GM04504 (cell line): ENCODE measurements around the gene RPUSD4.

ENCODE experiments used
- DNase-seq: peaks from one replicate; pipeline ENCODE4 v3.0.0-alpha.2; 2012; ENCODE audit warnings: low read depth

The RPUSD4 gene

GRCh38 chr11:126212089-126212660 is 725 bp upstream of the RPUSD4 start:
- DNase-seq, result no peak

- DNase-seq, result no peak
These were observed 597 bp downstream of the RPUSD4 start for GRCh38 chr11:126210871-126211235.

GRCh38 chr11:126207896-126208295 is 3.6 kb downstream of the RPUSD4 start:
- no peak for DNase-seq

GRCh38 chr11:126205359-126205758 is 6.1 kb downstream of the RPUSD4 start:
- no peak for DNase-seq

GRCh38 chr11:126202646-126203359 is 8.6 kb downstream of the RPUSD4 start:
- no peak for DNase-seq

- no peak for DNase-seq
These were observed 12.8 kb downstream of the RPUSD4 start for GRCh38 chr11:126198648-126199047.

- no peak for DNase-seq
These were observed 14.0 kb downstream of the RPUSD4 start for GRCh38 chr11:126197277-126197939.

- DNase-seq, result no peak
These were observed 16.3 kb downstream of the RPUSD4 start for GRCh38 chr11:126195119-126195518.

- DNase-seq, result no peak
These were observed 17.3 kb downstream of the RPUSD4 start for GRCh38 chr11:126194121-126194543.

- DNase-seq, result no peak
These were observed 18.4 kb downstream of the RPUSD4 start for GRCh38 chr11:126193038-126193478.

GRCh38 chr11:126192361-126192760 is 19.1 kb downstream of the RPUSD4 start:
- DNase-seq, result no peak

- DNase-seq, result no peak
These were observed 19.9 kb downstream of the RPUSD4 start for GRCh38 chr11:126191379-126192073.

GRCh38 chr11:126190792-126191191 is 20.7 kb downstream of the RPUSD4 start:
- no peak for DNase-seq

- no peak for DNase-seq
These were observed 22.1 kb downstream of the RPUSD4 start for GRCh38 chr11:126189109-126189929.

GRCh38 chr11:126188332-126189108 is 22.9 kb downstream of the RPUSD4 start:
- no peak for DNase-seq

GRCh38 chr11:126186708-126187529 is 24.5 kb downstream of the RPUSD4 start:
- DNase-seq, result no peak

- no peak for DNase-seq
These were observed 25.3 kb downstream of the RPUSD4 start for GRCh38 chr11:126186025-126186698.

GRCh38 chr11:126185259-126186024 is 26.0 kb downstream of the RPUSD4 start:
- no peak for DNase-seq
